ENCODE data around the gene SVIL. TPM values are rescaled to one million over a fixed set of nuclear protein-coding genes. Genes with fewer than 3 reads are reported as not detected.
"Not testable (repeated sequence)": the region's sequence is repeated elsewhere in the genome, so short reads cannot be mapped to it uniquely, and the experiment has no call there.

The SVIL gene
- total RNA-seq, 2 experiments from 2014 or later, result 1.0 to 3.7 TPM

GRCh38 chr10:29596826-29597225, 37.9 kb downstream of the SVIL start:
- no peak overlapping the region for H3K27ac Mint-ChIP-seq
- CTCF ChIA-PET, result no interaction called here
- no peak overlapping the region for H3K4me3 Mint-ChIP-seq
- H3K4me1 Mint-ChIP-seq, result no peaks in the 10 kb centered on the region
- no peak for DNase-seq
- no peak for ATAC-seq
- no peaks in the 10 kb centered on the region for H3K27me3 Mint-ChIP-seq
- H3K36me3 Mint-ChIP-seq, result no peaks in the 10 kb centered on the region
- H3K9me3 Mint-ChIP-seq (ENCODE audit: low read depth), result no peaks in the 10 kb centered on the region

GRCh38 chr10:29596356-29596755, 38.4 kb downstream of the SVIL start:
- CTCF ChIA-PET, result no interaction called here
- Mint-ChIP-seq H3K36me3 (no peaks in the 10 kb centered on the region), H3K27ac (no peak overlapping the region), H3K27me3 (no peaks in the 10 kb centered on the region), H3K4me3 (no peak overlapping the region), H3K9me3 (ENCODE audit: low read depth) (no peaks in the 10 kb centered on the region), H3K4me1 (no peaks in the 10 kb centered on the region)
- no peak for DNase-seq
- ATAC-seq, result no peak

- no peaks in the 10 kb centered on the region for H3K36me3 Mint-ChIP-seq
- H3K4me3 Mint-ChIP-seq, result no peak overlapping the region
- CTCF ChIA-PET, result no interaction called here
- no peak for DNase-seq
- peaks cover under 1% of the 10 kb centered on the region for H3K27me3 Mint-ChIP-seq
- H3K27ac Mint-ChIP-seq, result no peak overlapping the region
- no peaks in the 10 kb centered on the region for H3K9me3 Mint-ChIP-seq (ENCODE audit: low read depth)
- ATAC-seq, result no peak
- peaks cover under 1% of the 10 kb centered on the region for H3K4me1 Mint-ChIP-seq
Observed at GRCh38 chr10:29595636-29596225, 39.0 kb downstream of the SVIL start.

- peaks cover 6% of the 10 kb centered on the region for H3K27me3 Mint-ChIP-seq
- CTCF ChIA-PET, result no interaction called here
- no peak overlapping the region for H3K27ac Mint-ChIP-seq
- no peak overlapping the region for H3K4me3 Mint-ChIP-seq
- H3K9me3 Mint-ChIP-seq (ENCODE audit: low read depth), result no peaks in the 10 kb centered on the region
- H3K4me1 Mint-ChIP-seq, result peaks cover 6% of the 10 kb centered on the region
- no peaks in the 10 kb centered on the region for H3K36me3 Mint-ChIP-seq
- ATAC-seq (no peak), DNase-seq (no peak)
Observed at GRCh38 chr10:29595146-29595545, 39.6 kb downstream of the SVIL start.

- H3K27me3 Mint-ChIP-seq, result peaks cover 9% of the 10 kb centered on the region
Observed at GRCh38 chr10:29591651-29591968, 43.2 kb downstream of the SVIL start.

GRCh38 chr10:29590915-29591650, 43.7 kb downstream of the SVIL start:
- no peaks in the 10 kb centered on the region for H3K9me3 Mint-ChIP-seq (ENCODE audit: low read depth)
- H3K36me3 Mint-ChIP-seq, result no peaks in the 10 kb centered on the region
- CTCF ChIA-PET, result interaction anchor here (1.1 to 1.5 kb wide), 3 partner anchors 57 to 145 kb away, joined by 3 to 6 read pairs (median 3); no protein-coding TSS in a partner anchor
- peaks cover 8% of the 10 kb centered on the region for H3K4me1 Mint-ChIP-seq
- H3K27ac Mint-ChIP-seq, result no peak overlapping the region
- no peak overlapping the region for H3K4me3 Mint-ChIP-seq
- DNase-seq (no peak), ATAC-seq (no peak)
- peaks cover 9% of the 10 kb centered on the region for H3K27me3 Mint-ChIP-seq

More at GRCh38 chr10:29591651-29591968, 43.2 kb downstream of the SVIL start:
- Mint-ChIP-seq H3K4me3 (no peak overlapping the region), H3K9me3 (ENCODE audit: low read depth) (no peaks in the 10 kb centered on the region), H3K36me3 (no peaks in the 10 kb centered on the region), H3K27ac (no peak overlapping the region), H3K4me1 (peaks cover 8% of the 10 kb centered on the region)
- ATAC-seq (no peak), DNase-seq (no peak)
- CTCF ChIA-PET, result interaction anchor here (1.1 to 1.5 kb wide), 3 partner anchors 56 to 146 kb away, joined by 3 to 6 read pairs (median 3); no protein-coding TSS in a partner anchor

- H3K4me1 Mint-ChIP-seq, result peaks cover 8% of the 10 kb centered on the region
- CTCF ChIA-PET, result interaction anchor here (1.2 to 1.3 kb wide), 2 partner anchors 147 to 439 kb away, joined by 3 to 4 read pairs; no protein-coding TSS in a partner anchor
- no peaks in the 10 kb centered on the region for H3K36me3 Mint-ChIP-seq
- ATAC-seq (no peak), DNase-seq (no peak)
- no peaks in the 10 kb centered on the region for H3K9me3 Mint-ChIP-seq (ENCODE audit: low read depth)
- peaks cover 9% of the 10 kb centered on the region for H3K27me3 Mint-ChIP-seq
- no peak overlapping the region for H3K27ac Mint-ChIP-seq
- H3K4me3 Mint-ChIP-seq, result no peak overlapping the region
Observed at GRCh38 chr10:29588629-29589421, 45.9 kb downstream of the SVIL start.

- H3K36me3 Mint-ChIP-seq; ATAC-seq; H3K4me3 Mint-ChIP-seq; DNase-seq; H3K27me3 Mint-ChIP-seq; H3K9me3 Mint-ChIP-seq (ENCODE audit: low read depth); H3K4me1 Mint-ChIP-seq; H3K27ac Mint-ChIP-seq: not testable (repeated sequence)
- CTCF ChIA-PET, result interaction anchor here (1.2 kb wide), 1 partner anchor 440 kb away, joined by 3 read pairs; no protein-coding TSS in a partner anchor
Observed at GRCh38 chr10:29587750-29588628, 46.8 kb downstream of the SVIL start.

GRCh38 chr10:29587102-29587749, 47.5 kb downstream of the SVIL start:
- H3K36me3 Mint-ChIP-seq; ATAC-seq; H3K9me3 Mint-ChIP-seq (ENCODE audit: low read depth); CTCF ChIA-PET; H3K27ac Mint-ChIP-seq; H3K27me3 Mint-ChIP-seq; H3K4me3 Mint-ChIP-seq; DNase-seq; H3K4me1 Mint-ChIP-seq: not testable (repeated sequence)

- Mint-ChIP-seq H3K27me3 (peaks cover 9% of the 10 kb centered on the region), H3K27ac (no peak overlapping the region), H3K9me3 (ENCODE audit: low read depth) (no peaks in the 10 kb centered on the region), H3K36me3 (no peaks in the 10 kb centered on the region), H3K4me3 (no peak overlapping the region), H3K4me1 (peaks cover 8% of the 10 kb centered on the region)
- CTCF ChIA-PET, result no interaction called here
- ATAC-seq (no peak), DNase-seq (no peak)
Observed at GRCh38 chr10:29586509-29586908, 48.3 kb downstream of the SVIL start.

- CTCF ChIA-PET, result no interaction called here
- H3K9me3 Mint-ChIP-seq (ENCODE audit: low read depth), result no peaks in the 10 kb centered on the region
- ATAC-seq (no peak), DNase-seq (no peak)
- no peak overlapping the region for H3K27ac Mint-ChIP-seq
- peaks cover 5% of the 10 kb centered on the region for H3K4me1 Mint-ChIP-seq
- peaks cover 7% of the 10 kb centered on the region for H3K27me3 Mint-ChIP-seq
- no peak overlapping the region for H3K4me3 Mint-ChIP-seq
- H3K36me3 Mint-ChIP-seq, result no peaks in the 10 kb centered on the region
Observed at GRCh38 chr10:29585488-29585976, 49.2 kb downstream of the SVIL start.

- DNase-seq (no peak), ATAC-seq (no peak)
- Mint-ChIP-seq H3K27me3 (peaks cover 2% of the 10 kb centered on the region), H3K27ac (no peak overlapping the region), H3K9me3 (ENCODE audit: low read depth) (no peaks in the 10 kb centered on the region), H3K4me1 (no peaks in the 10 kb centered on the region), H3K36me3 (no peaks in the 10 kb centered on the region), H3K4me3 (no peak overlapping the region)
- CTCF ChIA-PET, result no interaction called here
Observed at GRCh38 chr10:29584436-29584835, 50.3 kb downstream of the SVIL start.

Measured in activated CD8-positive, alpha-beta memory T cell treated with anti-CD3 and anti-CD28 coated beads, Interleukin-2, amount 10 ng/mL, durations not matched to agents 7 days and 5 days (primary cell).